ENCODE measurements around the gene SKIC8. TPM values are rescaled to one million over a fixed set of nuclear protein-coding genes. Genes with fewer than 3 reads are reported as not detected.

SKIC8 gene
- total RNA-seq, 3 donors from 2014 or later (not counting 1 experiment from before 2014, with no cell fraction given), result 20.7 to 24.9 (median 21.4) TPM

Other genes with a start within 250 kb of the SKIC8 start
- gene TBC1D2B, start 221.9 kb downstream of the SKIC8 start, total RNA-seq, result 10 to 100 TPM; 54.0 to 83.5 (median 56.7) TPM
- not detected for gene SH2D7, start 207.0 kb downstream of the SKIC8 start, total RNA-seq
- 1 to 10 TPM in 1 of 3 donors, under 1 TPM in 2; 0.25 to 1.5 (median 0.99) TPM for gene CIB2, start 168.2 kb downstream of the SKIC8 start, total RNA-seq
- 10 to 100 TPM; 43.5 to 55.1 (median 53.3) TPM for gene IDH3A, start 150.2 kb downstream of the SKIC8 start, total RNA-seq
- under 1 TPM in 1 of 3 donors, not detected in 2; 0.07 TPM for gene ACSBG1, start 65.0 kb downstream of the SKIC8 start, total RNA-seq
- 10 to 100 TPM; 23.2 to 28.8 (median 26.3) TPM for gene DNAJA4, start 35.0 kb downstream of the SKIC8 start, total RNA-seq
- not detected for gene CRABP1, start 40.7 kb upstream of the SKIC8 start, total RNA-seq
- 100 to 1,000 TPM in 1 of 3 donors, 10 to 100 TPM in 2; 84.9 to 121 (median 99.0) TPM for gene IREB2, start 138.6 kb upstream of the SKIC8 start, total RNA-seq
- gene HYKK, start 208.0 kb upstream of the SKIC8 start, total RNA-seq, result under 1 TPM in 1 of 3 donors, not detected in 2; 0.32 TPM
- 100 to 1,000 TPM in 1 of 3 donors, 10 to 100 TPM in 2; 94.6 to 124 (median 96.4) TPM for gene PSMA4, start 240.8 kb upstream of the SKIC8 start, total RNA-seq